Hepatocyte (in vitro differentiated cells): Measurements from ENCODE around the gene RNASE11. TPM values are rescaled to one million over a fixed set of nuclear protein-coding genes. Genes with fewer than 3 reads are reported as not detected.
"Not testable (repeated sequence)": the region's sequence is repeated elsewhere in the genome, so short reads cannot be mapped to it uniquely, and the experiment has no call there.

Experiments
- DNase-seq: peaks from one replicate; pipeline ENCODE4 v3.0.0-alpha.2; 2016; ENCODE audit warnings: low spot score
- H2AFZ ChIP-seq: fragments of 200-600 bp; sonication (generic); 2 replicates; pipeline ENCODE4 v1.6.0; 2016; ENCODE audit warnings: antibody characterized with exemption, mild to moderate bottlenecking
- H3K27ac ChIP-seq: fragments of 200-600 bp; sonication (generic); 2 replicates; pipeline ENCODE4 v1.5.1; 2016; ENCODE audit warnings: mild to moderate bottlenecking
- H3K27me3 ChIP-seq: fragments of 200-600 bp; sonication (generic); 2 replicates; pipeline ENCODE4 v1.6.1; 2016
- H3K36me3 ChIP-seq: fragments of 200-600 bp; sonication (generic); replicated peaks from 2 replicates; pipeline ENCODE4 v1.5.1; 2016; ENCODE audit warnings: low read depth; ENCODE audit not compliant: insufficient read depth
- H3K4me1 ChIP-seq: fragments of 200-600 bp; sonication (generic); 2 replicates; pipeline ENCODE4 v1.5.1; 2016; ENCODE audit warnings: mild to moderate bottlenecking, moderate library complexity; ENCODE audit not compliant: insufficient read depth
- H3K4me2 ChIP-seq: fragments of 200-600 bp; sonication (generic); 2 replicates; pipeline ENCODE4 v1.6.0; 2016
- H3K4me3 ChIP-seq: fragments of 200-600 bp; sonication (generic); 2 replicates; pipeline ENCODE4 v1.5.1; 2016; ENCODE audit warnings: mild to moderate bottlenecking
- H3K79me2 ChIP-seq: fragments of 200-600 bp; sonication (generic); 2 replicates; pipeline ENCODE4 v1.6.0; 2017; ENCODE audit warnings: mild to moderate bottlenecking
- H3K9me2 ChIP-seq: fragments of 200-600 bp; sonication (generic); replicated peaks from 2 replicates; pipeline ENCODE4 v1.6.0; 2017; ENCODE audit warnings: mild to moderate bottlenecking; ENCODE audit not compliant: insufficient read depth
- H3K9me3 ChIP-seq: fragments of 200-600 bp; sonication (generic); 2 replicates; pipeline ENCODE4 v1.5.1; 2016; ENCODE audit warnings: low read depth, mild to moderate bottlenecking
- H4K20me1 ChIP-seq: fragments of 200-600 bp; sonication (generic); 2 replicates; pipeline ENCODE4 v1.6.0; 2016; ENCODE audit warnings: mild to moderate bottlenecking; ENCODE audit not compliant: insufficient read depth, poor library complexity, severe bottlenecking
- CTCF ChIP-seq: fragments of 200-600 bp; sonication (generic); IDR thresholded peaks from 2 replicates; pipeline ENCODE4 v1.5.1; 2016; ENCODE audit warnings: antibody characterized with exemption, mild to moderate bottlenecking; ENCODE audit not compliant: poor library complexity
- EZH2 ChIP-seq: fragments of 200-600 bp; sonication (generic); IDR thresholded peaks from 2 replicates; pipeline ENCODE4 v1.6.1; 2016; ENCODE audit warnings: antibody characterized with exemption, mild to moderate bottlenecking, borderline replicate concordance
- EZH2phosphoT487 ChIP-seq: fragments of 200-600 bp; sonication (generic); IDR thresholded peaks from one replicate; pipeline ENCODE4 v1.6.1; 2018; ENCODE audit warnings: antibody characterized with exemption, mild to moderate bottlenecking, low read depth, moderate library complexity; ENCODE audit not compliant: unreplicated experiment, severe bottlenecking
- WGBS: methylation state at CpG from one replicate; pipeline ENCODE4 v1.1.6; 2016; ENCODE audit warnings: low lambda C conversion rate; ENCODE audit errors: missing lambda C conversion rate; 5-methylcytosine and 5-hydroxymethylcytosine counted together
- polyA plus RNA-seq: library from polyadenylated mRNA; unstranded; fragments of >200 nt; fragmentation: Nextera tagmentation; extraction: Ambion mirVana; gene quantifications from 2 replicates; pipeline ENCODE4 v1.2.1, GENCODE V29; 2016
- total RNA-seq: library from RNA; depleted of rRNA; stranded (reverse); fragments of >200 nt; gene quantifications from 2 replicates; pipeline ENCODE4 v1.2.3, GENCODE V29; 2014

RNASE11 gene
- total and polyA plus RNA-seq, 2 experiments from 2014 or later: not detected

- no peak overlapping the region for H3K4me3 ChIP-seq
- H3K9me3 ChIP-seq: no peaks in the 10 kb centered on the region
- H3K79me2 ChIP-seq: no peaks in the 10 kb centered on the region
- no peaks in the 10 kb centered on the region for H3K27me3 ChIP-seq
- H3K9me2 ChIP-seq: no peaks in the 10 kb centered on the region
- no peaks in the 10 kb centered on the region for H4K20me1 ChIP-seq
- no peak for DNase-seq
- no peaks in the 10 kb centered on the region for H3K4me1 ChIP-seq
- no peak overlapping the region for H2AFZ ChIP-seq
- H3K4me2 ChIP-seq: no peak overlapping the region
- no peaks in the 10 kb centered on the region for H3K36me3 ChIP-seq
- no peak for TF ChIP-seq EZH2phosphoT487
- TF ChIP-seq CTCF: no peak
- no peak for TF ChIP-seq EZH2
- WGBS: 77% methylated on average over 14 of the region's 14 CpGs
- no peak overlapping the region for H3K27ac ChIP-seq
Observed at GRCh38 chr14:20578784-20579502, 8.9 kb downstream of the RNASE11 start.

GRCh38 chr14:20578325-20578724 lies 9.5 kb downstream of the RNASE11 start:
- WGBS: 47% methylated on average over 3 of the region's 3 CpGs
- Histone ChIP-seq H3K36me3 (no peaks in the 10 kb centered on the region), H3K4me1 (no peaks in the 10 kb centered on the region), H3K27me3 (no peaks in the 10 kb centered on the region), H4K20me1 (no peaks in the 10 kb centered on the region), H3K27ac (no peak overlapping the region), H3K79me2 (no peaks in the 10 kb centered on the region), H3K4me3 (no peak overlapping the region), H3K4me2 (no peak overlapping the region), H2AFZ (no peak overlapping the region), H3K9me3 (no peaks in the 10 kb centered on the region), H3K9me2 (no peaks in the 10 kb centered on the region)
- TF ChIP-seq EZH2phosphoT487 (no peak), CTCF (no peak), EZH2 (no peak)
- DNase-seq: no peak

GRCh38 chr14:20572382-20572990 lies 15.3 kb downstream of the RNASE11 start:
- WGBS: 56% methylated on average over 4 of the region's 4 CpGs
- H3K4me1 ChIP-seq, H3K79me2 ChIP-seq, H3K27me3 ChIP-seq, H3K9me2 ChIP-seq, H3K9me3 ChIP-seq, H3K36me3 ChIP-seq, DNase-seq, H3K4me3 ChIP-seq, H2AFZ ChIP-seq, H3K27ac ChIP-seq, H4K20me1 ChIP-seq, H3K4me2 ChIP-seq: not testable (repeated sequence)

GRCh38 chr14:20570720-20571119 lies 17.1 kb downstream of the RNASE11 start:
- not testable (repeated sequence) for H2AFZ ChIP-seq, H4K20me1 ChIP-seq, H3K4me2 ChIP-seq, DNase-seq, H3K9me2 ChIP-seq, H3K9me3 ChIP-seq, H3K4me1 ChIP-seq, H3K36me3 ChIP-seq, H3K79me2 ChIP-seq, H3K27ac ChIP-seq, H3K27me3 ChIP-seq, H3K4me3 ChIP-seq
- 72% methylated on average over 1 of the region's 1 CpG for WGBS

- 100% methylated on average over 2 of the region's 2 CpGs for WGBS
- H3K9me2 ChIP-seq, H3K4me2 ChIP-seq, H3K9me3 ChIP-seq, H2AFZ ChIP-seq, H3K79me2 ChIP-seq, DNase-seq, H3K36me3 ChIP-seq, H3K27me3 ChIP-seq, H3K4me1 ChIP-seq, H4K20me1 ChIP-seq, H3K4me3 ChIP-seq, H3K27ac ChIP-seq: not testable (repeated sequence)
Observed at GRCh38 chr14:20569865-20570264, 17.9 kb downstream of the RNASE11 start.
